GM21423 (cell line): ENCODE data around the gene FRMD4A.

ENCODE experiments used
- ATAC-seq: cut with Tn5 transposase; IDR thresholded peaks from one replicate; pipeline ENCODE4 v1.9.1; 2021; ENCODE audit warnings: mild to moderate bottlenecking, moderate library complexity; ENCODE audit not compliant: unreplicated experiment

The FRMD4A gene

GRCh38 chr10:14345262-14345661, 14.5 kb upstream of the FRMD4A start:
- ATAC-seq = no peak

GRCh38 chr10:14340051-14340744, 9.5 kb upstream of the FRMD4A start:
- no peak for ATAC-seq

GRCh38 chr10:14336736-14337135, 6.0 kb upstream of the FRMD4A start:
- ATAC-seq = no peak

- no peak for ATAC-seq
Observed at GRCh38 chr10:14334771-14335170, 4.0 kb upstream of the FRMD4A start.

GRCh38 chr10:14333606-14334005, 2.9 kb upstream of the FRMD4A start:
- ATAC-seq = no peak

GRCh38 chr10:14332903-14333302, 2.2 kb upstream of the FRMD4A start:
- ATAC-seq = no peak

GRCh38 chr10:14329746-14330173, 964 bp downstream of the FRMD4A start:
- ATAC-seq = no peak

GRCh38 chr10:14328881-14329672, 1.6 kb downstream of the FRMD4A start:
- no peak for ATAC-seq

GRCh38 chr10:14327527-14327926, 3.2 kb downstream of the FRMD4A start:
- no peak for ATAC-seq

GRCh38 chr10:14326581-14326980, 4.1 kb downstream of the FRMD4A start:
- ATAC-seq = no peak

- ATAC-seq = no peak
Observed at GRCh38 chr10:14325325-14325955, 5.3 kb downstream of the FRMD4A start.

GRCh38 chr10:14322526-14323188, 8.1 kb downstream of the FRMD4A start:
- ATAC-seq = no peak

GRCh38 chr10:14318007-14318406, 12.7 kb downstream of the FRMD4A start:
- ATAC-seq = no peak

- no peak for ATAC-seq
Observed at GRCh38 chr10:14312014-14312413, 18.7 kb downstream of the FRMD4A start.

- no peak for ATAC-seq
Observed at GRCh38 chr10:14311206-14311957, 19.3 kb downstream of the FRMD4A start.

GRCh38 chr10:14309593-14309992, 21.1 kb downstream of the FRMD4A start:
- ATAC-seq = no peak

GRCh38 chr10:14306190-14306589, 24.5 kb downstream of the FRMD4A start:
- ATAC-seq = no peak

GRCh38 chr10:14304046-14304445, 26.7 kb downstream of the FRMD4A start:
- ATAC-seq = no peak

GRCh38 chr10:14302035-14302434, 28.7 kb downstream of the FRMD4A start:
- no peak for ATAC-seq

- ATAC-seq = no peak
Observed at GRCh38 chr10:14299556-14299955, 31.2 kb downstream of the FRMD4A start.
